Coronary artery (tissue), 2 donors: Measurements from ENCODE around the gene PPIF.

ENCODE experiments used
- DNase-seq: peaks from one replicate; pipeline ENCODE4 v3.0.0-alpha.2; 2017; ENCODE audit warnings: low spot score
- H3K27ac ChIP-seq, 2 donors: fragments of 200-600 bp; sonication (generic); one replicate each; pipeline ENCODE4 v1.5.1; 2016 to 2019
- H3K4me3 ChIP-seq: fragments of 200-600 bp; sonication (generic); 2 replicates; pipeline ENCODE4 v1.5.1; 2016; ENCODE audit warnings: mild to moderate bottlenecking, moderate library complexity
- CTCF ChIP-seq: fragments of 200-600 bp; sonication (generic); IDR thresholded peaks from one replicate; pipeline ENCODE4 v1.5.1; 2019; ENCODE audit warnings: antibody characterized with exemption

PPIF gene

GRCh38 chr10:79384773-79385391 lies 37.6 kb downstream of the PPIF start:
- Histone ChIP-seq H3K27ac (no peak overlapping the region), H3K4me3 (no peak overlapping the region)
- DNase-seq = peak; percentile 26
- no peak for TF ChIP-seq CTCF

DNA sequence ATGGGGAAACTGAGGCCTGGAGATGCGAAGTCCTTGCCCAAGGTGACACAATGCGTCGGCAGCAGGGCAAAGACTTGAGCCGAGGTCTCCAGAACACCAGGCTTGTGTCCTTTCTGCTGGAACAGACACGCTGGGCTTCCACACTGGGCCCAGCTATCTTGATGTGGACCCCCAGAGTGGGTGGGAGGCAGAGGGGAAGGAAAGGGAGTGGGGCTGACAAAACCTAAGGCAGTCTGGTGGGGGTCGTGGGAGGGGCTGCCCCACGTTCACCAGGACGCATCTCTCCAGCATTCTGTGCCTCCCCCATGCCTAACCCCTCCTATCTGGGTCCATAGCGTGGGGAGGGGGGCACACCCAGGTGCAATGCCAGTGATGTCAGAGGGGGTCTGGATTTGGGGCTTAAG lies 38.1 kb downstream of the PPIF start:
- no peak overlapping the region for H3K27ac ChIP-seq
- no peak overlapping the region for H3K4me3 ChIP-seq
- no peak for TF ChIP-seq CTCF
- DNase-seq = peak; percentile 64

GRCh38 chr10:79385804-79386531 lies 38.7 kb downstream of the PPIF start:
- no peak for TF ChIP-seq CTCF
- DNase-seq = peak; percentile 66
- H3K27ac ChIP-seq = no peak overlapping the region

GRCh38 chr10:79386637-79387465 lies 39.6 kb downstream of the PPIF start:
- Histone ChIP-seq H3K4me3 (no peak overlapping the region), H3K27ac (peak overlapping the region in 1 of 2 donors; percentile 7)
- no peak for TF ChIP-seq CTCF
- peak; percentile 68 for DNase-seq

More at GRCh38 chr10:79385804-79386531, 38.7 kb downstream of the PPIF start:
- H3K4me3 ChIP-seq = no peak overlapping the region

DNA sequence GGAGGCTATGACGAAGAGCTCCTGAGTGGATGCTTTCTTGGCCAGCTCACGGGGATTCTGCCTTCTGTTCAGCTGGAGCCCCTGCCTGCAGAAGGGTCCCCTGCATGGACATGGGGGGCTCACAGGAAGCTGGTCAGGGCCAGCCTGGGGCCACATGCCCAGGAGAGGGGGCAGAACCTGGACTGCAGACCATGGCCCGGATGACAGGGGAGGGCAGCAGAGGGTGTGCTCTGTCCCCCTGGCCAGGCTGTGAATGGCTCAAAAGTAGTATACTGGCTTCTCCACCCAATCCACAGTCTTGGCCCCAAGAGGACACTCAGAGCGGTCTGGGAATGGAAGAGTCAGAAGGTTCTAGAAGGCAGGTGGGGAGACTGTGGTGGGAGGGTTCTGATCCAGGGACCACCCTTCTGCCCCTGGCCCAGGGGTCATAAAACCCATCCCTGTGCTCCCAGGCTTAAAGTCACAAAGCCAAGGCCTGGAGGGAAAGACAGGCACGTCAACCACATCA lies 40.3 kb downstream of the PPIF start:
- TF ChIP-seq CTCF = no peak
- Histone ChIP-seq H3K27ac (peak overlapping the region in 1 of 2 donors; percentile 10), H3K4me3 (no peak overlapping the region)
- peak; percentile 67 for DNase-seq

DNA sequence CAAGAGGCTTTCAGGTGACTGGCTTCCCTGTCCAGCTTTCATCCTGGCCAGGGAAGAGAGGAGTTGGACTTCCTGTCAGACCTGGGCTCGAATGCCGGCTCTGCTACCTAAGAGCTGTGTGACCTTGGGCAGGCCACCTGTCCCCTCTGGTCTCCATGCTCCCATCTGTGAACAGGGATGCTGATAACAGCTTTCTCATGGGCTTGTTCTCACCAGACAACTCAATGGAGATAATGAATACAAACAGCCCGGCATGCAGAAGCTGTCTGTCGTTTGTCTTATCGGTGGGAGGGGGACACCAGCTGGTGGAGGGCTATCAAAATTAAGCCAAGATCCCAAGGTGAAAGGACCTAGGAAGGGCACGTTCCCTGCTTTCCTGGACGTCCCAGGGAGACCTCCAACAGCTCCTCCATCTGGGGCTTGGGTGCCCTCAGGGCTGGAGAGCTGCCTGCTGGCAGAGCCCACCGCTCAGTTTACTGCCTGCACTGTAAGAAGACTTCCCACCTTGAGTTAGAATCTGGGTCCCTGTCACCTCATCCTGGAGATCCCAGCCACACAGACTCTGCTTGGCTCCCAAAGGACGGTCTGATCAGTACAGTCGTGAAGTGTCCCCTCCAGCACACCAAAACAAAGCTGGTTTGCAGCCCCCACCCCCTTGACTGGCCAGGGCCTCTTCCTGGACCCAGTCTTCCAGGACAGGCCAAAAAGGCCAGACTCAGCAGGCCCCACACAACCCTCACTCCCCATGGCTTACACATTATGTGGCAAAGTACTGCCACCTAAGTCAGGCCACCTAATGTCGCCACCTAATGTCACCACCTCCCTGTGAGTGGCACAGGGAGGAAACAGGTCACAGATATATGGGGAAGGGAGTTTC lies 40.9 kb downstream of the PPIF start:
- H3K27ac ChIP-seq = peak overlapping the region in 1 of 2 donors; percentile 38
- no peak for TF ChIP-seq CTCF
- no peak overlapping the region for H3K4me3 ChIP-seq
- peak; percentile 41 for DNase-seq
